Spleen (tissue), 11 donors: ENCODE data around the gene KLHL6. TPM values are rescaled to one million over a fixed set of nuclear protein-coding genes. Genes with fewer than 3 reads are reported as not detected.
A peak's percentile ranks its signal among the peaks of the same experiment; 100 is the strongest.

Experiments
- DNase-seq: peaks from one replicate; pipeline ENCODE4 v3.0.0-alpha.2; 2020
- H3K27ac ChIP-seq, 8 donors: fragments of 200-600 bp; sonication (generic) in 7 of 8; 1 replicate in 4 of 8; 2 replicates in 4 of 8; pipeline versions ENCODE4 v1.5.0 to v1.8.0; 2016 to 2021; ENCODE audit warnings: inconsistent platforms in 4 of 8, mild to moderate bottlenecking in 4 of 8, moderate library complexity in 1 of 8
- H3K27me3 ChIP-seq, 7 donors: fragments of 200-600 bp; sonication (generic) in 6 of 7; replicated peaks in 1 of 7; 1 replicate in 4 of 7; 2 replicates in 3 of 7; pipeline versions ENCODE4 v1.5.0 to v1.8.0; 2016 to 2021; ENCODE audit warnings: inconsistent platforms in 3 of 7, mild to moderate bottlenecking in 1 of 7
- H3K36me3 ChIP-seq, 6 donors: fragments of 200-600 bp; sonication (generic) in 5 of 6; 1 replicate in 4 of 6; 2 replicates in 2 of 6; pipeline versions ENCODE4 v1.5.0 to v1.8.0; 2016 to 2021; ENCODE audit warnings: inconsistent platforms in 2 of 6
- H3K4me1 ChIP-seq, 6 donors: fragments of 200-600 bp; sonication (generic) in 5 of 6; 1 replicate in 3 of 6; 2 replicates in 3 of 6; pipeline versions ENCODE4 v1.5.0 to v1.8.0; 2016 to 2021; ENCODE audit warnings: inconsistent platforms in 3 of 6
- H3K4me3 ChIP-seq, 8 donors: fragments of 200-600 bp; sonication (generic) in 7 of 8; 1 replicate in 4 of 8; 2 replicates in 4 of 8; pipeline versions ENCODE4 v1.5.0 to v1.8.0; 2016 to 2021; ENCODE audit warnings: inconsistent platforms in 4 of 8, mild to moderate bottlenecking in 4 of 8, moderate library complexity in 2 of 8
- H3K9me3 ChIP-seq, 8 donors: fragments of 200-600 bp; sonication (generic) in 7 of 8; 1 replicate in 4 of 8; 2 replicates in 4 of 8; pipeline versions ENCODE4 v1.5.0 to v1.8.0; 2016 to 2021; ENCODE audit warnings: inconsistent platforms in 4 of 8
- CTCF ChIP-seq, 11 experiments: fragments of 200-600 bp in 7 of 11; fragments of 450-650 bp in 4 of 11; sonication (generic) in 4 of 11; IDR thresholded peaks in 8 of 11; conservative IDR thresholded peaks in 3 of 11; 1 replicate in 7 of 11; 2 replicates in 4 of 11; pipeline versions ENCODE4 v1.4.0 to v1.8.0; 2016 to 2021; ENCODE audit warnings: antibody characterized with exemption in 11 of 11, inconsistent platforms in 4 of 11, mild to moderate bottlenecking in 1 of 11
- POLR2A ChIP-seq, 3 donors: fragments of 450-650 bp; IDR thresholded peaks; one replicate each; pipeline ENCODE4 v1.5.1; 2017; ENCODE audit warnings: antibody characterized with exemption in 3 of 3, mild to moderate bottlenecking in 1 of 3
- POLR2AphosphoS5 ChIP-seq, 3 donors: sonication (generic); formaldehyde crosslinking; IDR thresholded peaks; one replicate each; pipeline ENCODE4 v1.5.1; 2017; ENCODE audit warnings: antibody characterized with exemption in 3 of 3
- WGBS, 5 donors: extraction: QIAGEN DNeasy Blood & Tissue Kit in 3 of 5; methylation state at CpG; one replicate each; pipeline versions ENCODE4 v1.1.5 to v1.1.7; 2013 to 2018; 5-methylcytosine and 5-hydroxymethylcytosine counted together
- intact Hi-C: fragments of 100-400 bp; cut with DNase I; formaldehyde crosslinking; loops from one replicate; pipeline ENCODE4 v1.15.0; 2023; ENCODE audit warnings: low total_unique reads
- polyA plus RNA-seq, 3 donors: library from polyadenylated mRNA; stranded (reverse); fragments of 200-250 nt; gene quantifications; one replicate each; pipeline ENCODE4 v1.2.1, GENCODE V29; 2013
- total RNA-seq, 7 donors: library from RNA; depleted of rRNA in 3 of 7; stranded (reverse); fragments of >200 nt in 3 of 7; fragmentation: NEBNext Ultra II Directional in 4 of 7; extraction: Animal tissue kit (Norgen Biotek cat#: 25700) in 4 of 7; gene quantifications; one replicate each; pipeline versions ENCODE4 v1.1.0 to v1.2.1, GENCODE V29; 2016 to 2021
- donor health status: healthy with polysubstance abuse.
- donor health status: DM: no; HTN: no; CAD: no; lungs with moderate emphysema.
- donor health status: DM: no; HTN: no; CAD: no.
- donor health status: Bipolar disorder and iron deficiency.
- donor health status: healthy.
- donor health status: DM: no; HTN: no; CAD: no.
- donor health status: DM: yes; HTN: yes; CAD: no.

The KLHL6 gene
- total and polyA plus RNA-seq, 10 donors = 10.8 to 51.8 (median 33.0) TPM

- Histone ChIP-seq H3K36me3 (no peaks in the 10 kb centered on the region), H3K27me3 (peaks cover 0 to under 1% (median 0%) of the 10 kb centered on the region in 7 donors), H3K4me1 (peaks cover 8 to 53% (median 32%) of the 10 kb centered on the region in 6 donors), H3K27ac (peak overlapping the region in 7 of 8 donors; percentile 7 to 57 (median 46)), H3K4me3 (no peak overlapping the region), H3K9me3 (no peaks in the 10 kb centered on the region)
- intact Hi-C loops = no loop called here
- no peak for DNase-seq
- TF ChIP-seq CTCF (IDR thresholded peaks at IDR 0.05 in 8 of 11, conservative IDR thresholded peaks at IDR 0.05 in 3 of 11) (no peak), POLR2A (IDR thresholded peaks at IDR 0.05) (no peak)
- 40 to 57% (median 54%) methylated on average over 3 of the region's 3 CpGs for WGBS, 5 donors
These were observed 29.4 kb upstream of the KLHL6 start for GRCh38 chr3:183584914-183585280.

- H3K4me1 ChIP-seq = peaks cover 8 to 58% (median 32%) of the 10 kb centered on the region in 6 donors
- no peaks in the 10 kb centered on the region for H3K9me3 ChIP-seq
- WGBS, 5 donors = 67 to 75% (median 74%) methylated on average over 7 of the region's 7 CpGs
- no peak overlapping the region for H3K4me3 ChIP-seq
- intact Hi-C loops = no loop called here
- H3K27me3 ChIP-seq = peaks cover 0 to 6% (median 0%) of the 10 kb centered on the region in 7 donors
- H3K36me3 ChIP-seq = no peaks in the 10 kb centered on the region
- H3K27ac ChIP-seq = peak overlapping the region in 7 of 8 donors; percentile 7 to 57 (median 46)
- DNase-seq = no peak
- no peak for TF ChIP-seq POLR2A (IDR thresholded peaks at IDR 0.05)
- peak in 2 of 3 donors; percentile 24 to 47 for TF ChIP-seq POLR2AphosphoS5 (IDR thresholded peaks at IDR 0.05)
These were observed 28.9 kb upstream of the KLHL6 start for GRCh38 chr3:183584246-183584913.

GRCh38 chr3:183583331-183584245, 28.1 kb upstream of the KLHL6 start:
- 77 to 88% (median 86%) methylated on average over 5 of the region's 5 CpGs for WGBS, 5 donors
- DNase-seq = no peak
- no peak overlapping the region for H3K4me3 ChIP-seq

GRCh38 chr3:183582161-183582560, 26.7 kb upstream of the KLHL6 start:
- Histone ChIP-seq H3K36me3 (no peaks in the 10 kb centered on the region), H3K27me3 (peaks cover 0 to 20% (median 0%) of the 10 kb centered on the region in 7 donors), H3K4me1 (peaks cover 8 to 59% (median 27%) of the 10 kb centered on the region in 6 donors), H3K9me3 (no peaks in the 10 kb centered on the region), H3K27ac (no peak overlapping the region), H3K4me3 (no peak overlapping the region)
- intact Hi-C loops = no loop called here
- WGBS, 5 donors = 83 to 91% (median 88%) methylated on average over 1 of the region's 1 CpG
- TF ChIP-seq POLR2A (IDR thresholded peaks at IDR 0.05) = no peak
- DNase-seq = no peak

More at GRCh38 chr3:183583331-183584245, 28.1 kb upstream of the KLHL6 start:
- H3K36me3 ChIP-seq = no peaks in the 10 kb centered on the region
- TF ChIP-seq POLR2A (IDR thresholded peaks at IDR 0.05) (no peak), CTCF (IDR thresholded peaks at IDR 0.05 in 8 of 11, conservative IDR thresholded peaks at IDR 0.05 in 3 of 11) (no peak), POLR2AphosphoS5 (IDR thresholded peaks at IDR 0.05) (no peak)
- peak overlapping the region in 6 of 8 donors; percentile 13 to 57 (median 48) for H3K27ac ChIP-seq
- H3K9me3 ChIP-seq = no peaks in the 10 kb centered on the region
- peaks cover 8 to 65% (median 32%) of the 10 kb centered on the region in 6 donors for H3K4me1 ChIP-seq
- intact Hi-C loops = no loop called here
- H3K27me3 ChIP-seq = peaks cover 0 to 12% (median 0%) of the 10 kb centered on the region in 7 donors
